Peyer's patch (tissue), 4 donors: ENCODE results near the gene WDTC1.

ENCODE experiments used
- POLR2A ChIP-seq, 2 donors: fragments of 450-650 bp; IDR thresholded peaks; one replicate each; pipeline ENCODE4 v1.5.1; 2017; ENCODE audit warnings: antibody characterized with exemption in 2 of 2, mild to moderate bottlenecking in 2 of 2, moderate library complexity in 2 of 2
- TF ChIP-seq, protein P1 (sequence below), 6 experiments: fragments of 450-650 bp in 4 of 6; fragments of 200-600 bp in 2 of 6; sonication (generic) in 1 of 6; IDR thresholded peaks; one replicate each; pipeline ENCODE4 v1.5.1; 2017 to 2019; ENCODE audit warnings: antibody characterized with exemption in 6 of 6, mild to moderate bottlenecking in 3 of 6, moderate library complexity in 1 of 6

DNA sequence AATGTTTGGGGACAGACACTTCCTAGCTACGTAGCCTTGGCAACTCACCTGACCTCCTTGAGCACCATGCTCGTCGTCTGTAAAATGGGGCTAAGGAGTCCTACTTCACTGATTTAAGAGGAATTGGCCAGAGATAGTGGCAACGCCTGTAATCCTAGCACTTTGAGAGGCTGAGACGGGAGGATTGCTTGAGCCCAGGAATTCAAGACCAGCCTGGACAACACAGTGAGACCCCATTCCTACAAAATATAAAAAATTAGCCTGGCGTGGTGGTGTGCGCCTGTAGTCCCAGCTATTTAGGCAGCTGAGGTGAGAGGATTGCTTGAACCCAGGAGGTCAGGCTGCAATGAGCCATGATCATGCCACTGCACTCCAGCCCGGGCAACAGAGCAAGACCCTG, 111.9 kb downstream of the WDTC1 start:
- TF ChIP-seq, protein P1, sequence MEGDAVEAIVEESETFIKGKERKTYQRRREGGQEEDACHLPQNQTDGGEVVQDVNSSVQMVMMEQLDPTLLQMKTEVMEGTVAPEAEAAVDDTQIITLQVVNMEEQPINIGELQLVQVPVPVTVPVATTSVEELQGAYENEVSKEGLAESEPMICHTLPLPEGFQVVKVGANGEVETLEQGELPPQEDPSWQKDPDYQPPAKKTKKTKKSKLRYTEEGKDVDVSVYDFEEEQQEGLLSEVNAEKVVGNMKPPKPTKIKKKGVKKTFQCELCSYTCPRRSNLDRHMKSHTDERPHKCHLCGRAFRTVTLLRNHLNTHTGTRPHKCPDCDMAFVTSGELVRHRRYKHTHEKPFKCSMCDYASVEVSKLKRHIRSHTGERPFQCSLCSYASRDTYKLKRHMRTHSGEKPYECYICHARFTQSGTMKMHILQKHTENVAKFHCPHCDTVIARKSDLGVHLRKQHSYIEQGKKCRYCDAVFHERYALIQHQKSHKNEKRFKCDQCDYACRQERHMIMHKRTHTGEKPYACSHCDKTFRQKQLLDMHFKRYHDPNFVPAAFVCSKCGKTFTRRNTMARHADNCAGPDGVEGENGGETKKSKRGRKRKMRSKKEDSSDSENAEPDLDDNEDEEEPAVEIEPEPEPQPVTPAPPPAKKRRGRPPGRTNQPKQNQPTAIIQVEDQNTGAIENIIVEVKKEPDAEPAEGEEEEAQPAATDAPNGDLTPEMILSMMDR (IDR thresholded peaks at IDR 0.05): no peak
- TF ChIP-seq POLR2A (IDR thresholded peaks at IDR 0.05): no peak
